HepG2 (cell line): ENCODE measurements around the gene ZDHHC14. TPM values are rescaled to one million over a fixed set of nuclear protein-coding genes. Genes with fewer than 3 reads are reported as not detected.

Source experiments
- ATAC-seq: fragments of 200-7000 bp; cut with Tn5 transposase; 3 replicates; pipeline ENCODE4 v1.9.1; 2020; ENCODE audit warnings: mild to moderate bottlenecking, moderate library complexity
- BruUV-seq: library from RNA; stranded (reverse); fragments of 400-500 nt; replicated peaks from 2 replicates; lab custom pipeline; 2021; lab: Mats Ljungman, UMichigan
- CTCF ChIA-PET: fragments of 300-600 bp; formaldehyde crosslinking; extraction: SDS; loops from one replicate; lab custom pipeline; 2021; ENCODE audit warnings: low total read pairs, inconsistent platforms, low intra/inter-chr PET ratio; lab: Yijun Ruan, JAX
- POLR2A ChIA-PET: fragments of 350-600 bp; sonication (Branson Sonifier 250); formaldehyde crosslinking; loops from one replicate; lab custom pipeline; 2020; ENCODE audit warnings: antibody characterized with exemption, inconsistent platforms; lab: Yijun Ruan, JAX
- DNase-seq: peaks from one replicate; pipeline ENCODE4 v3.0.0-alpha.2; 2015; ENCODE audit warnings: low spot score
- FAIRE-seq: peaks from 3 replicates; lab custom pipeline; 2011; peaks lifted over from hg19 to GRCh38; lab: Jason Lieb, UNC
- H2AFZ ChIP-seq: one replicate; pipeline ENCODE4 v1.6.1; 2011; ENCODE audit warnings: low read length, inconsistent platforms
- H3K27ac ChIP-seq: fragments of 300-600 bp; 3 replicates; pipeline ENCODE4 v1.8.0; 2011; ENCODE audit warnings: mixed run types, mild to moderate bottlenecking, mixed read lengths, low read length, inconsistent platforms; ENCODE audit not compliant: insufficient read depth; ENCODE audit errors: extremely low read length
- H3K27me3 ChIP-seq, 2 experiments: fragments of 200-600 bp in 1 of 2; 2 replicates in 1 of 2; 3 replicates in 1 of 2; pipeline versions ENCODE4 v1.6.0 to v1.8.0; 2011; ENCODE audit warnings: low read length in 2 of 2, mild to moderate bottlenecking in 2 of 2, moderate library complexity in 2 of 2, inconsistent platforms in 1 of 2; ENCODE audit not compliant: insufficient read depth in 2 of 2, control insufficient read depth in 1 of 2
- H3K36me3 ChIP-seq, 2 experiments: fragments of 200-600 bp in 1 of 2; replicated peaks in 1 of 2; 2 replicates in 1 of 2; 3 replicates in 1 of 2; pipeline versions ENCODE4 v1.5.1 to v1.8.0; 2011; ENCODE audit warnings: low read length in 2 of 2, inconsistent platforms in 1 of 2; ENCODE audit not compliant: insufficient read depth in 2 of 2, control insufficient read depth in 1 of 2
- H3K4me1 ChIP-seq: 2 replicates; pipeline ENCODE4 v1.5.1; 2012; ENCODE audit warnings: low read length, inconsistent platforms; ENCODE audit not compliant: insufficient read depth
- H3K4me2 ChIP-seq: 2 replicates; pipeline ENCODE4 v1.6.0; 2011; ENCODE audit warnings: low read depth, low read length, inconsistent platforms
- H3K4me3 ChIP-seq, 3 experiments: fragments of 200-600 bp in 1 of 3; sonication (generic), shearing (Covaris generic) in 1 of 3; replicated peaks in 1 of 3; 2 replicates each; pipeline ENCODE4 v1.5.1; 2011 to 2016; ENCODE audit warnings: low read length in 3 of 3, inconsistent platforms in 2 of 3, low read depth in 2 of 3, mild to moderate bottlenecking in 2 of 3, control low read depth in 1 of 3, mixed read lengths in 1 of 3; ENCODE audit not compliant: insufficient read depth in 1 of 3
- H3K79me2 ChIP-seq: one replicate; pipeline ENCODE4 v1.6.1; 2011; ENCODE audit warnings: low read length, inconsistent platforms; ENCODE audit not compliant: insufficient read depth
- H3K9ac ChIP-seq: 2 replicates; pipeline ENCODE4 v1.6.0; 2011; ENCODE audit warnings: mild to moderate bottlenecking, low read depth, low read length, inconsistent platforms; ENCODE audit not compliant: insufficient read depth
- H3K9me3 ChIP-seq: 2 replicates; pipeline ENCODE4 v1.5.1; 2012; ENCODE audit warnings: mild to moderate bottlenecking, low read length
- H4K20me1 ChIP-seq: 2 replicates; pipeline ENCODE4 v1.6.0; 2011; ENCODE audit warnings: inconsistent platforms, mild to moderate bottlenecking, low read length, moderate library complexity; ENCODE audit not compliant: insufficient read depth
- DZIP1 ChIP-seq: sonication (generic); formaldehyde crosslinking; IDR thresholded peaks from 2 replicates; pipeline ENCODE4 v1.5.0; 2020; ENCODE audit warnings: mild to moderate bottlenecking, missing genetic modification reagents
- GLI4 ChIP-seq: sonication (generic); formaldehyde crosslinking; IDR thresholded peaks from 2 replicates; pipeline ENCODE4 v1.5.1; 2020; ENCODE audit warnings: missing genetic modification reagents, mild to moderate bottlenecking, moderate library complexity, borderline replicate concordance
- NCOA1 ChIP-seq: sonication (generic); formaldehyde crosslinking; IDR thresholded peaks from 2 replicates; pipeline ENCODE4 v1.9.0; 2021; ENCODE audit warnings: missing genetic modification reagents
- NFRKB ChIP-seq: fragments of 450-650 bp; IDR thresholded peaks from 2 replicates; pipeline ENCODE4 v1.6.1; 2017
- PTBP1 ChIP-seq: fragments of 200-400 bp; formaldehyde crosslinking; IDR thresholded peaks from 2 replicates; pipeline ENCODE4 v1.6.1; 2018; ENCODE audit warnings: low read length, low read depth; ENCODE audit not compliant: poor library complexity, severe bottlenecking
- TOPORS ChIP-seq: sonication (generic); formaldehyde crosslinking; IDR thresholded peaks from 2 replicates; pipeline ENCODE4 v1.8.0; 2023; ENCODE audit warnings: mild to moderate bottlenecking, missing genetic modification reagents
- ZMYM3 ChIP-seq: sonication (generic); formaldehyde crosslinking; IDR thresholded peaks from 2 replicates; pipeline ENCODE4 v1.5.1; 2020; ENCODE audit warnings: mild to moderate bottlenecking, missing genetic modification reagents
- ZNF281 ChIP-seq: sonication (generic); formaldehyde crosslinking; IDR thresholded peaks from 2 replicates; pipeline ENCODE4 v1.4.0; 2020; ENCODE audit warnings: missing genetic modification reagents, borderline replicate concordance
- ZNF609 ChIP-seq: sonication (generic); formaldehyde crosslinking; IDR thresholded peaks from 2 replicates; pipeline ENCODE4 v1.4.0; 2020; ENCODE audit warnings: mild to moderate bottlenecking, missing genetic modification reagents, borderline replicate concordance
- ZNF687 ChIP-seq: sonication (generic); formaldehyde crosslinking; IDR thresholded peaks from 2 replicates; pipeline ENCODE4 v1.5.1; 2020; ENCODE audit warnings: mild to moderate bottlenecking, missing genetic modification reagents, moderate library complexity
- WGBS: methylation state at CpG from one replicate; pipeline ENCODE4 v1.1.6; 2017; ENCODE audit warnings: low lambda C conversion rate; 5-methylcytosine and 5-hydroxymethylcytosine counted together
- in situ Hi-C: cut with HindIII; loops from 2 replicates; pipeline ENCODE4 v1.10.0; 2017; ENCODE audit warnings: low pct_unique_long_range_greater_than_20kb; ENCODE audit not compliant: extremely low pct_ligation_motif_present
- intact Hi-C: fragments of 100-400 bp; cut with micrococcal nuclease; formaldehyde crosslinking; loops from one replicate; pipeline ENCODE4 v1.10.0; 2022; ENCODE audit not compliant: unreplicated experiment
- polyA plus RNA-seq, 8 experiments: library from polyadenylated mRNA; depleted of rRNA in 3 of 8; stranded (reverse) in 7 of 8; unstranded in 1 of 8; fragments of >200 nt; fragmentation: Illumina TruSeq in 4 of 8; extraction: Trizol in 4 of 8; gene quantifications; 2 replicates each; pipeline versions ENCODE4 v1.2.1 to v1.2.3, GENCODE V29; 2011 to 2016; ENCODE audit warnings: low read depth in 4 of 8, missing spikeins in 1 of 8, mixed read lengths in 1 of 8; ENCODE audit not compliant: insufficient read depth in 1 of 8
- total RNA-seq, 5 experiments: library from RNA; depleted of rRNA; stranded (reverse); fragments of >200 nt; fragmentation: Illumina TruSeq; extraction: Trizol; gene quantifications; 2 replicates each; pipeline ENCODE4 v1.2.3, GENCODE V29; 2016; ENCODE audit warnings: low read depth in 1 of 5

The ZDHHC14 gene
- total and polyA plus RNA-seq, 2 of the 13 experiments (the other 11 are each of a cell fraction or from before 2014, with no cell fraction given) = 3.7 to 9.5 TPM

DNA sequence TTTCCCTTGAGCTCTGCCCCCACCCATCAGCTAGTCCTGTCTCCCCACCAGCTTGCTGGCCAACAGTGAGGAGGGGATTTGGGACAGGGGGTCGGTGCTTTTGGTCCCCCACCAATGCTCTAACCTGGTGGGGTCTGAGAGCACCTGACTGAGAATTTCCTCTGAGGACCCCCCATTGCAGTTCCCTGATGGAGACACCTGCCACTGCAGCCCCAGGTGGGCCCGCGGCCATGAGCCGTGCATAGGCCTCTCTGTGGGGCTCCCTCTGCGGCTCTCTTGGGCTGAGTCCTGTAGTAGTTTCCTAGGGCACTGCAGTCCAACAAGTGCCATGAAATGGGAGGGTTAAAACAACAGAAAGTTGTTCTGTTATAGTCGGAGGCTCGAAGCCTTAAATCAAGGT lies 269.8 kb downstream of the ZDHHC14 start:
- BruUV-seq = no TSS peak
- DNase-seq (no peak), ATAC-seq (no peak), FAIRE-seq (no peak)
- H3K36me3 ChIP-seq = no peaks in the 10 kb centered on the region
- intact Hi-C loops = no loop called here
- H3K27ac ChIP-seq = no peak overlapping the region
- in situ Hi-C loops = no loop called here
- H2AFZ ChIP-seq = no peak overlapping the region
- H3K4me3 ChIP-seq = no peak overlapping the region
- H3K4me2 ChIP-seq = no peak overlapping the region
- H3K27me3 ChIP-seq = no peaks in the 10 kb centered on the region
- CTCF ChIA-PET = no interaction called here
- H3K9me3 ChIP-seq = no peaks in the 10 kb centered on the region
- H4K20me1 ChIP-seq = no peaks in the 10 kb centered on the region
- POLR2A ChIA-PET = no interaction called here
- H3K4me1 ChIP-seq = no peaks in the 10 kb centered on the region
- H3K9ac ChIP-seq = no peak overlapping the region
- no peaks in the 10 kb centered on the region for H3K79me2 ChIP-seq
- 97% methylated on average over 3 of the region's 7 CpGs for WGBS
- TF ChIP-seq NCOA1 (CRISPR knock-in tag) (no peak), ZNF281 (no peak), PTBP1 (no peak), DZIP1 (no peak), ZMYM3 (CRISPR knock-in tag) (no peak), ZNF687 (no peak), ZNF609 (no peak), TOPORS (no peak), GLI4 (CRISPR knock-in tag) (no peak), NFRKB (no peak)
